ENCODE measurements around the gene RPS18.

Gene RPS18

GRCh38 chr6:33324125-33324524, 52.2 kb downstream of the RPS18 start:
- Histone ChIP-seq H3K36me3 (ENCODE audit: control insufficient read depth, low read length) (peaks cover 42% of the 10 kb centered on the region), H3K4me2 (ENCODE audit: low read length) (peak overlapping the region; percentile 90), H3K4me3 (ENCODE audit: low read length) (peak overlapping the region; percentile 85), H4K20me1 (ENCODE audit: control insufficient read depth, insufficient read depth, low read depth, low read length) (0 out of 2 replicates have a peak, but pooled peaks cover 7% of the 10 kb centered on the region), H3K4me1 (ENCODE audit: control insufficient read depth, low read length) (peaks cover 56% of the 10 kb centered on the region), H3K9me3 (ENCODE audit: control insufficient read depth, insufficient read depth, low read length) (no peaks in the 10 kb centered on the region), H3K79me2 (ENCODE audit: control insufficient read depth, low read length) (peaks cover 40% of the 10 kb centered on the region), H3K27ac (ENCODE audit: low read depth, low read length) (peak overlapping the region; percentile 93), H3K9me2 (replicated peaks; ENCODE audit: control insufficient read depth, low read length) (no peaks in the 10 kb centered on the region), H3F3A (ENCODE audit: control insufficient read depth, insufficient read depth) (peaks cover 22% of the 10 kb centered on the region), H3K27me3 (ENCODE audit: control insufficient read depth, low read length) (no peaks in the 10 kb centered on the region)
- TF ChIP-seq CTCF (IDR thresholded peaks at IDR 0.05; ENCODE audit: low read depth, low read length, poor library complexity, severe bottlenecking): no peak
- no peak for TF ChIP-seq EZH2phosphoT487 (IDR thresholded peaks at IDR 0.05; ENCODE audit: borderline replicate concordance, low read length)

All from DOHH2 (cell line).